ENCODE results near the gene TMEM127. TPM values are rescaled to one million over a fixed set of nuclear protein-coding genes. Genes with fewer than 3 reads are reported as not detected.
A peak's percentile ranks its signal among the peaks of the same experiment; 100 is the strongest.

The TMEM127 gene
- total RNA-seq, 1 donor from 2014 or later = 36.2 TPM

DNA sequence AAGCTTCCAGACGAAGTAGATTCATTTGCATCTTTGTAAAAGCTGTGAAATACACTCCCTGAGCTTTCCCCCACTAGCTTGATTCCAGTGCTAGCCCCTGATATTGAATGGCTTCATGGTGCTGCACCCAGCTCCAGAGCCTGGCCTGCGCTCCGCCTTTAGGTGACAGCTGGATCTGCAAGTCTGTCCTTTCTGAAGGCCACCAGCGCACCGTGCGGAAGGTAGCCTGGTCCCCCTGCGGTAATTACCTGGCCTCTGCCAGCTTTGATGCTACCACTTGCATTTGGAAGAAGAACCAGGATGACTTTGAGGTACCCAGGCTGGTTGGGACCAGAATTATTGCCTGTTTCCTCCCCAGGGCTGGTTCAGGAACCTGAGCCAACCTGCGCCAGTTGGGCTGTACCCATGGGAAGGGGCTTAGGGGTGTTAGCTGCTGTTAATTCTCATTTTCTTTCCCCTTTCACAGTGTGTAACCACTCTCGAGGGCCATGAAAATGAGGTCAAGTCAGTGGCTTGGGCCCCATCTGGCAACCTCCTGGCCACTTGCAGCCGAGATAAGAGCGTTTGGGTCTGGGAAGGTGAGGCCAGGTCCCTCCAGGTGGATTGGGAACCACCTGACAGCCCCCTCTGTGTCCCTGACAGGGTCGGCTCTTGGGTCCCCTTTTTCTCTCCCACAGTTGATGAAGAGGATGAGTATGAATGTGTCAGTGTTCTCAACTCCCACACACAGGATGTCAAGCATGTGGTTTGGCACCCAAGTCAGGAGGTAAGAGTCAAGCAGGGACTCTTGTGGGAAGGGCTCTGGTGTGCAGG, 1.6 kb upstream of the TMEM127 start:
- Mint-ChIP-seq H3K27ac (peak overlapping the region; percentile 66), H3K36me3 (peaks cover 11% of the 10 kb centered on the region)
- no peak for DNase-seq (ENCODE audit: low spot score in 2 of 2, unreplicated experiment in 2 of 2)

DNA sequence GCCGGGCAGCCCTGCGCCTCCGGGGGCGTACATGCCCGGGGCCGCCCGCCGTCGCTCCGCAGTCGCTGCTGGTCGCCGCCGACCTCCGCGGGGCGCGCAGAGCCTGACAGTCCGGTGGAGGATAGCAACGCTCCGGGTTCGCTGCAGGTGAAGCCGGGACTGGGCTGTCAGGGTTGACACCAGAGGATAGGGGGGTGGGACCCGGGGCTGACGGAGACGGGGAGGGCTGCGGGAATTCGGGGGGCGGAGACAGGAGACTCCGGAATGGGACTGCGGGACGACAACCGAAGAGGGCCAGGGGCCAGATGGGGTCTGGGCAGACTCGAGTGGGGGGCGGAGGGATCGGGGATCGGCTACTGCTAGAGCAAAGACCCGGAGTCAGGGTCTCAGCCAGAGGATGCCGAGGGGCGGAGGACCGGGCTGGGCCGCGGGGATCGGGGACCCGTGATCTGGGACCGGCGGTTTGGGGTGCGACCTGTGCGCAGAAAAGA, 403 bp downstream of the TMEM127 start:
- peaks cover 11% of the 10 kb centered on the region for H3K36me3 Mint-ChIP-seq
- peak overlapping the region; percentile 71 for H3K27ac Mint-ChIP-seq
- peaks cover 28% of the 10 kb centered on the region for H3K4me1 Mint-ChIP-seq
- DNase-seq (ENCODE audit: low spot score in 2 of 2, unreplicated experiment in 2 of 2) = peak; percentile 32 to 62
- no peaks in the 10 kb centered on the region for H3K9me3 Mint-ChIP-seq
- TF ChIP-seq, protein P1, sequence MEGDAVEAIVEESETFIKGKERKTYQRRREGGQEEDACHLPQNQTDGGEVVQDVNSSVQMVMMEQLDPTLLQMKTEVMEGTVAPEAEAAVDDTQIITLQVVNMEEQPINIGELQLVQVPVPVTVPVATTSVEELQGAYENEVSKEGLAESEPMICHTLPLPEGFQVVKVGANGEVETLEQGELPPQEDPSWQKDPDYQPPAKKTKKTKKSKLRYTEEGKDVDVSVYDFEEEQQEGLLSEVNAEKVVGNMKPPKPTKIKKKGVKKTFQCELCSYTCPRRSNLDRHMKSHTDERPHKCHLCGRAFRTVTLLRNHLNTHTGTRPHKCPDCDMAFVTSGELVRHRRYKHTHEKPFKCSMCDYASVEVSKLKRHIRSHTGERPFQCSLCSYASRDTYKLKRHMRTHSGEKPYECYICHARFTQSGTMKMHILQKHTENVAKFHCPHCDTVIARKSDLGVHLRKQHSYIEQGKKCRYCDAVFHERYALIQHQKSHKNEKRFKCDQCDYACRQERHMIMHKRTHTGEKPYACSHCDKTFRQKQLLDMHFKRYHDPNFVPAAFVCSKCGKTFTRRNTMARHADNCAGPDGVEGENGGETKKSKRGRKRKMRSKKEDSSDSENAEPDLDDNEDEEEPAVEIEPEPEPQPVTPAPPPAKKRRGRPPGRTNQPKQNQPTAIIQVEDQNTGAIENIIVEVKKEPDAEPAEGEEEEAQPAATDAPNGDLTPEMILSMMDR (IDR thresholded peaks at IDR 0.05; ENCODE audit: unreplicated experiment) = no peak
- H3K4me3 Mint-ChIP-seq = peak overlapping the region; percentile 92
- H3K27me3 Mint-ChIP-seq (ENCODE audit: low read depth) = no peaks in the 10 kb centered on the region

More for the DNA sequence above, 1.6 kb upstream of the TMEM127 start:
- Mint-ChIP-seq H3K9me3 (no peaks in the 10 kb centered on the region), H3K27me3 (ENCODE audit: low read depth) (no peaks in the 10 kb centered on the region), H3K4me1 (peaks cover 22% of the 10 kb centered on the region), H3K4me3 (peak overlapping the region; percentile 92)
- TF ChIP-seq, protein P1 (IDR thresholded peaks at IDR 0.05; ENCODE audit: unreplicated experiment) = no peak

DNA sequence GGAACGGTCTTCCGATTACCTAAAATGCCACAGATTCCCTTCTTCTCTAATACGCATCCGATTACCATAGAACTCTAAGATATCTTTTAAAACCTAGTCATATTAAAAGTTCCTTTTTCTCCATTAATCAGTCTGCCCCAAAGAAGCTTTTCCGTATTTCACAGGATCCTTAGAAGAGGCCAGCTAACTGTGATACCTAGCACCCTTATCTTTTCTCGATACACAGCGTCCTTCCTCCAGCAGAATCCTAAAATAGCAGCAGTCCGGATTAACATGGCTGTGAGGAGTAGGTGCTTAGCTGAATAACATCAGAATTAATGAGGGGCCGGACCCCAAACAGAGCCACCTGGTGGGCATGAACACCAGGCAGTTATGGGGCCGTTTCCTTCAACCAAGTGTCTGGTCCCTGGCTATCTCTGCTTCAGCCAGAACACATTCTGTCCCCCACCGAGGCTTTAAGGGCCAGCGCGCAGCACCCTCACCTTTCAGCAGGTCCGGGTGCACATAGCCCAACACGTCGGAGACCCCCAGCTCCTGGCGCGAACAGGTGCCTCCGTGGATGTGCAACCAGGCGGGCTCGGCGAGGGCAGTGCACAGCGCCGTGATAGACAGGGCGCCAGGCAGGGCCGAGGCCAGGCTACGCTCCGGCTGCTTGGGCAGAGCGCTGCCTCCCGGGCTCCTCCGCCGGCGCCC, 995 bp downstream of the TMEM127 start:
- peak in 1 of 2 experiments; percentile 43 for DNase-seq (ENCODE audit: low spot score in 2 of 2, unreplicated experiment in 2 of 2)
- Mint-ChIP-seq H3K27ac (peak overlapping the region; percentile 68), H3K4me3 (peak overlapping the region; percentile 77), H3K4me1 (peaks cover 29% of the 10 kb centered on the region), H3K9me3 (no peaks in the 10 kb centered on the region), H3K36me3 (peaks cover 10% of the 10 kb centered on the region), H3K27me3 (ENCODE audit: low read depth) (no peaks in the 10 kb centered on the region)
- TF ChIP-seq, protein P1 (IDR thresholded peaks at IDR 0.05; ENCODE audit: unreplicated experiment) = no peak

DNA sequence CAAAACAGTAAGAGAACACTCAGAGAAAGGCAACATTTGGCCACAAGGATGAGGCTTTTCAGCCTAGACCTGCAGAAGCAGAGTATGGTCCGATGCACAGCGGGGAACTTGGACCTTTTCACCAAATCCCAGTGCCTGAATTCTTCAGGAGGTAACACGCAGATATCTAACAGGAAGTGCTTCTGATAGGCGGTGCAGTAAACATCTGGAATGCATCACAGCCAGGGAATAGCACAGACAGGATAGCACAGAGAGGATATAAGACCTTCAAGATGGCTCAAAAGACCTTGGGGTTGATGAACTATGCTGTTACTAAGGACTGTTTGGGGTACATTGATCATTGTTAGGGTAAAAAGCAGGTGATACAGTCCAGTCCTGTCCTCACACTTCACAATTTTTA, 1.7 kb downstream of the TMEM127 start:
- H3K4me3 Mint-ChIP-seq = peak overlapping the region; percentile 77
- no peak for DNase-seq (ENCODE audit: low spot score in 2 of 2, unreplicated experiment in 2 of 2)
- H3K27me3 Mint-ChIP-seq (ENCODE audit: low read depth) = no peaks in the 10 kb centered on the region
- TF ChIP-seq, protein P1 (IDR thresholded peaks at IDR 0.05; ENCODE audit: unreplicated experiment) = no peak
- no peaks in the 10 kb centered on the region for H3K9me3 Mint-ChIP-seq
- peak overlapping the region; percentile 68 for H3K27ac Mint-ChIP-seq
- H3K36me3 Mint-ChIP-seq = peaks cover 7% of the 10 kb centered on the region
- peaks cover 29% of the 10 kb centered on the region for H3K4me1 Mint-ChIP-seq

DNA sequence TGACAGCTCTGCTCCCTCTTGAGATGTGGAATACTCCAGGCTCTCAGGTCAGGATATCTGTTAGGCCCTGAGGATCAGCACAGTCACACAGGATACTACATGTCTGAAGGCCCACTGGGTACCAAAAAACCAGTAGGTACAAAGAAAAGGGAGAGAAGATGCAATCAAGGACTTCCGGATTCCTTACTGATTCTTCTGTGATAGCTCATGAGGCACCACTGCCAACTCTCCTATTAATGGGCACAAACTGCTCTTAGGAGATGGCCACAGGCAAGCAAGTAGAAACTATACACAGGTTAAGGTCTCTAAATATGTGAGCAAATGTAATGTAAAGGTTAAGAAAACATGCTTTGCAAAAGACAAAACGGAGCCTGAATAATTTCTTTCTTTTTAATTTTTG, 3.5 kb downstream of the TMEM127 start:
- H3K36me3 Mint-ChIP-seq = no peaks in the 10 kb centered on the region

More for the DNA sequence above, 3.5 kb downstream of the TMEM127 start:
- no peak overlapping the region for H3K27ac Mint-ChIP-seq
- no peak overlapping the region for H3K4me3 Mint-ChIP-seq
- H3K9me3 Mint-ChIP-seq = no peaks in the 10 kb centered on the region
- no peak for DNase-seq (ENCODE audit: low spot score in 2 of 2, unreplicated experiment in 2 of 2)
- TF ChIP-seq, protein P1 (IDR thresholded peaks at IDR 0.05; ENCODE audit: unreplicated experiment) = no peak
- H3K27me3 Mint-ChIP-seq (ENCODE audit: low read depth) = no peaks in the 10 kb centered on the region
- peaks cover 27% of the 10 kb centered on the region for H3K4me1 Mint-ChIP-seq

Measured in mesothelial cell of epicardium (in vitro differentiated cells).